ENCODE results near the gene ASB15. TPM values are rescaled to one million over a fixed set of nuclear protein-coding genes. Genes with fewer than 3 reads are reported as not detected.
A peak's percentile ranks its signal among the peaks of the same experiment; 100 is the strongest.

ASB15 gene
- total and polyA plus RNA-seq, 2 of the 8 experiments (the other 6 are each of a cell fraction or from before 2014, with no cell fraction given) = not detected

GRCh38 chr7:123637203-123637602, 35.6 kb downstream of the ASB15 start:
- H4K5ac ChIP-seq (ENCODE audit: insufficient read length, low read depth, low read length) = no peak overlapping the region
- DNase-seq (ENCODE audit: low read depth in 1 of 2, low spot score in 2 of 2) = no peak
- no peak overlapping the region for H3K23ac ChIP-seq (ENCODE audit: insufficient read length)
- H3K4me2 ChIP-seq (ENCODE audit: insufficient read depth in 1 of 2, low read depth in 2 of 2, low read length in 2 of 2) = no peak overlapping the region
- no peak overlapping the region; the same call in 1 of the 2 replicates for H2BK12ac ChIP-seq (ENCODE audit: low read depth, low read length)
- no peak overlapping the region for H3K4ac ChIP-seq (replicated peaks; ENCODE audit: insufficient read length, low read depth, low read length)
- TF ChIP-seq JUND (IDR thresholded peaks at IDR 0.05; ENCODE audit: low read length) (no peak), GABPA (IDR thresholded peaks at IDR 0.05; ENCODE audit: borderline replicate concordance, insufficient read depth, low read length) (no peak), SP2 (IDR thresholded peaks at IDR 0.05; ENCODE audit: low read length) (no peak), CTCF (IDR thresholded peaks at IDR 0.05; ENCODE audit: control extremely low read depth in 1 of 3, insufficient read depth in 1 of 3, low read depth in 1 of 3, low read length in 3 of 3) (peak in 2 of 3 experiments; percentile 13 to 42; a peak in 1 of 4 replicates), RAD21 (IDR thresholded peaks at IDR 0.05 in 1 of 2, conservative IDR thresholded peaks at IDR 0.05 in 1 of 2; ENCODE audit: low read depth in 2 of 2, low read length in 2 of 2) (peak in 1 of 2 experiments; percentile 30; a peak in 2 of 4 replicates)
- no peak overlapping the region for H3K18ac ChIP-seq (ENCODE audit: extremely low read depth, low read length)
- no peaks in the 10 kb centered on the region for H3K4me1 ChIP-seq (replicated peaks in 1 of 4; ENCODE audit: control insufficient read depth in 3 of 4, insufficient read depth in 4 of 4, low read length in 3 of 4)
- no peak overlapping the region for H2BK120ac ChIP-seq (replicated peaks; ENCODE audit: low read depth, low read length)
- 73% methylated on average over 3 of the region's 3 CpGs; no CpG with 5 or more reads in 1 of the 2 experiments for WGBS, 2 experiments (ENCODE audit: extremely low coverage in 1 of 2, insufficient coverage in 1 of 2, insufficient read length in 1 of 2, insufficient replicate concordance in 2 of 2, low coverage in 1 of 2, low lambda C conversion rate in 2 of 2, missing lambda C conversion rate in 1 of 2)
- no peak overlapping the region for H3K4me3 ChIP-seq (ENCODE audit: extremely low read depth in 1 of 4, insufficient read depth in 2 of 4, low read depth in 3 of 4, low read length in 4 of 4)
- no peaks in the 10 kb centered on the region for H3K9me3 ChIP-seq (ENCODE audit: insufficient read depth in 2 of 2, low read depth in 1 of 2, low read length in 1 of 2)
- FAIRE-seq = peak; percentile 36
- no peaks in the 10 kb centered on the region for H3K79me1 ChIP-seq (ENCODE audit: low read depth, low read length)
- peak overlapping the region; percentile 62; the same call in 1 of the 2 replicates for H2BK15ac ChIP-seq (ENCODE audit: low read length)
- H3K56ac ChIP-seq (replicated peaks; ENCODE audit: insufficient read length, low read depth, low read length) = no peak overlapping the region
- CTCF ChIA-PET (ENCODE audit: partially characterized antibody) = interaction anchor here (0.7 to 4.0 kb wide), 26 partner anchors 8 to 465 kb away, joined by 3 to 33 read pairs (median 8); partner anchors contain the start of gene ASB15
- 0 out of 2 replicates have a peak overlapping the region, but pooled peaks have one; percentile 36 for H2BK20ac ChIP-seq (ENCODE audit: low read length)
- no peak overlapping the region for H3K9ac ChIP-seq (replicated peaks in 1 of 4; ENCODE audit: extremely low read depth in 1 of 4, low read depth in 3 of 4, low read length in 3 of 4)
- no peak overlapping the region for H2BK5ac ChIP-seq (ENCODE audit: low read depth, low read length)
- no peaks in the 10 kb centered on the region for H4K20me1 ChIP-seq (replicated peaks in 1 of 2; ENCODE audit: control insufficient read depth in 1 of 2, insufficient read depth in 2 of 2, low read length in 2 of 2)
- H3K14ac ChIP-seq (ENCODE audit: insufficient read length) = no peak overlapping the region
- no peak overlapping the region for H4K91ac ChIP-seq (replicated peaks; ENCODE audit: insufficient read length, low read length)
- H3K23me2 ChIP-seq (ENCODE audit: low read depth, low read length) = 0 out of 2 replicates have a peak, but pooled peaks cover 1% of the 10 kb centered on the region
- peak overlapping the region; percentile 92 for H2AFZ ChIP-seq (ENCODE audit: low read length)
- no peak overlapping the region for H3K27ac ChIP-seq (ENCODE audit: low read depth, low read length)
- no peak overlapping the region for H4K8ac ChIP-seq (ENCODE audit: extremely low read depth, insufficient read depth, low read length)
- H2AK5ac ChIP-seq (ENCODE audit: low read depth, low read length) = no peak overlapping the region
- POLR2A ChIA-PET (ENCODE audit: partially characterized antibody) = interaction anchor here (1.5 kb wide), 1 partner anchor 235 kb away, joined by 4 read pairs; no protein-coding TSS in a partner anchor
- no peaks in the 10 kb centered on the region for H3K27me3 ChIP-seq (replicated peaks in 1 of 4; ENCODE audit: control insufficient read depth in 3 of 4, extremely low read depth in 1 of 4, insufficient read depth in 3 of 4, low read length in 3 of 4)
- H3K36me3 ChIP-seq (ENCODE audit: control insufficient read depth in 2 of 4, insufficient read depth in 4 of 4, low read length in 3 of 4) = no peaks in the 10 kb centered on the region
- H3K79me2 ChIP-seq (ENCODE audit: control insufficient read depth in 1 of 2, insufficient read depth in 2 of 2, low read length in 2 of 2) = no peaks in the 10 kb centered on the region
